WERI-Rb-1 (cell line): ENCODE data around the gene HNRNPH3.

ENCODE experiments used
- DNase-seq: peaks from one replicate; pipeline ENCODE4 v3.0.0-alpha.2; 2020
- H3K27ac ChIP-seq: fragments of 250-450 bp; sonication (Bioruptor Pico); 2 replicates; pipeline ENCODE4 v1.5.1; 2020; ENCODE audit warnings: mild to moderate bottlenecking, moderate library complexity
- H3K27me3 ChIP-seq: fragments of 250-450 bp; sonication (Bioruptor Pico); 2 replicates; pipeline ENCODE4 v1.5.1; 2021; ENCODE audit warnings: mild to moderate bottlenecking, low read depth, moderate library complexity; ENCODE audit not compliant: insufficient read depth, severe bottlenecking
- H3K36me3 ChIP-seq: fragments of 250-450 bp; sonication (Bioruptor Pico); 2 replicates; pipeline ENCODE4 v1.5.1; 2020; ENCODE audit warnings: mild to moderate bottlenecking, moderate library complexity
- H3K4me3 ChIP-seq: 2 replicates; pipeline ENCODE4 v1.5.1; 2011; ENCODE audit warnings: low read depth, mild to moderate bottlenecking, control low read depth, low read length
- H3K9me3 ChIP-seq: fragments of 250-450 bp; sonication (Bioruptor Pico); 2 replicates; pipeline ENCODE4 v1.5.1; 2021; ENCODE audit warnings: mild to moderate bottlenecking, moderate library complexity; ENCODE audit not compliant: severe bottlenecking
- TF ChIP-seq, protein P1 (sequence below): IDR thresholded peaks from 2 replicates; pipeline ENCODE4 v1.5.1; 2011; ENCODE audit warnings: low read depth, mild to moderate bottlenecking, control low read depth, inconsistent platforms, low read length

Gene HNRNPH3

DNA sequence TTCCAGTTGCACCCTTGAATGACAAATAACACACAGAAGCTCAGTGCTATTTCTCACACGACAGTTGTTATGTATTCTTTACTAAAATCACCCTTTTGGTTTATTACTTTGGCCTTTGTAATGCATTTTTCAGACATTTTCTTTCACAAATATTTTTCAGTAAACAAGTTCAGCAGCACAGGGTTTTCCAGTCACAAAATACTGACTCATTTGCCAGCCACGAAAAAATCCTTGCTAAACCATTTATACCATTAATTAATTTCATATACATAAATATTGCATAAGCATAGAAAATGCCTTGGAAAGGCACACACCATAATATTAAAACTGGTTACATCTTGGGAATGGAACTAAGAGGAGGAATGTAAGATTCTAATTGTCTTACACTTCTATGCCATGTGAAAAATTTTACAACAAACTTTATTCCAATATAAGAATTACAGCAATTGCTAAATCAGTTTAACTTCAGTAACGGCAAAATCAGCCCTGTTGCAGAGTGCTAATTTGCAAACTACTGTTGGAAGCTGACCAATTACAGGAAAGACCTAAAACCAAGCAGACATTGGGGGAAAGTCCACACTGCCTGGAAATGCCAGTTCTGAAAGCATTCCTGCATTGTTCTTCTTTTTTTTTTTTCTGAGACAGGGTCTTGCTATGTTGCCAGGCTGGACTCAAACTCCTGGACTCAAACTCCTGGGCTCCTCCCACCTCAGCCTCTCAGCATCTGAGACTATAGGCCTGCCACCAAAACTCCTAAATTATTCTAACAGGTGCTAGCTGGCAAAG, 32.4 kb downstream of the HNRNPH3 start:
- no peak overlapping the region for H3K27ac ChIP-seq
- DNase-seq, result no peak
- H3K27me3 ChIP-seq, result no peaks in the 10 kb centered on the region
- no peaks in the 10 kb centered on the region for H3K9me3 ChIP-seq
- peaks cover 40% of the 10 kb centered on the region for H3K36me3 ChIP-seq
- TF ChIP-seq, protein P1, sequence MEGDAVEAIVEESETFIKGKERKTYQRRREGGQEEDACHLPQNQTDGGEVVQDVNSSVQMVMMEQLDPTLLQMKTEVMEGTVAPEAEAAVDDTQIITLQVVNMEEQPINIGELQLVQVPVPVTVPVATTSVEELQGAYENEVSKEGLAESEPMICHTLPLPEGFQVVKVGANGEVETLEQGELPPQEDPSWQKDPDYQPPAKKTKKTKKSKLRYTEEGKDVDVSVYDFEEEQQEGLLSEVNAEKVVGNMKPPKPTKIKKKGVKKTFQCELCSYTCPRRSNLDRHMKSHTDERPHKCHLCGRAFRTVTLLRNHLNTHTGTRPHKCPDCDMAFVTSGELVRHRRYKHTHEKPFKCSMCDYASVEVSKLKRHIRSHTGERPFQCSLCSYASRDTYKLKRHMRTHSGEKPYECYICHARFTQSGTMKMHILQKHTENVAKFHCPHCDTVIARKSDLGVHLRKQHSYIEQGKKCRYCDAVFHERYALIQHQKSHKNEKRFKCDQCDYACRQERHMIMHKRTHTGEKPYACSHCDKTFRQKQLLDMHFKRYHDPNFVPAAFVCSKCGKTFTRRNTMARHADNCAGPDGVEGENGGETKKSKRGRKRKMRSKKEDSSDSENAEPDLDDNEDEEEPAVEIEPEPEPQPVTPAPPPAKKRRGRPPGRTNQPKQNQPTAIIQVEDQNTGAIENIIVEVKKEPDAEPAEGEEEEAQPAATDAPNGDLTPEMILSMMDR, result no peak
- H3K4me3 ChIP-seq, result no peak overlapping the region

DNA sequence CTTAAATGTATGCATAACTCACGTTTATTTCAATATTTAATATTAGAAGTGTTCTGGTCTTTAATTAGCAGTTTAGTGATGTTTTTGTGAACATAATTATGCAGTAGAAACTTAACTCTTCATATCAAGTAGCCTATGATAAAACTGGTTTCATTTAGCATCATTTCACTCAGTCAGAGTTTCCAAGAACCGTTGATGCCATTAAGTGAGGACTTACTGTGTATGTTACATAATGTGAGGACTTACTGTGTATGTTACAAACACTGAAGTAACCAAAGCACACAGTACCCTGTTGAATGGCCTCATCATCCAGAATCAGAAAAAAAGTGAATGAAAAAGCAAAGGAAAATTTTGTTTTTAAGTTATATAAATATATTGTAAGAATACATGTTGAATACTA, 33.7 kb downstream of the HNRNPH3 start:
- no peak for DNase-seq
- Histone ChIP-seq H3K4me3 (no peak overlapping the region), H3K27ac (no peak overlapping the region), H3K27me3 (no peaks in the 10 kb centered on the region), H3K36me3 (peaks cover 39% of the 10 kb centered on the region), H3K9me3 (no peaks in the 10 kb centered on the region)
- TF ChIP-seq, protein P1, result no peak

DNA sequence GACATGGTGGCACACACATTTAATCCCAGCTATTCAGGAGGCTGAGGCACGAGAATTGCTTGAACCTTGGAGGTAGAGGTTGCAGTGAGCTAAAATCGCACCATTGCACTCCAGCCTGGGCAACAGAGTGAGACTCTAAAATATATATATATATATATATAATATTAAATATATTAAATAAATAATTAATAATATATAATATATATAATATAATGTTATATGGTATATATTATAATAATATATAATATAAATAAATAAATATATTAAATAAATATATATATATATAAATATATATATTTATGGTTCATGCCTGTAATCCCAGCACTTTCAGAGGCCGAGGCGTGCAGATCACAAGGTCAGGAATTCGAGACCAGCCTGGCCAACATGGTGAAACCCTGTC, 34.7 kb downstream of the HNRNPH3 start:
- no peaks in the 10 kb centered on the region for H3K27me3 ChIP-seq
- H3K36me3 ChIP-seq, result peaks cover 32% of the 10 kb centered on the region
- H3K27ac ChIP-seq, result no peak overlapping the region
- H3K9me3 ChIP-seq, result no peaks in the 10 kb centered on the region
- no peak for DNase-seq
- H3K4me3 ChIP-seq, result no peak overlapping the region
- TF ChIP-seq, protein P1, result no peak

DNA sequence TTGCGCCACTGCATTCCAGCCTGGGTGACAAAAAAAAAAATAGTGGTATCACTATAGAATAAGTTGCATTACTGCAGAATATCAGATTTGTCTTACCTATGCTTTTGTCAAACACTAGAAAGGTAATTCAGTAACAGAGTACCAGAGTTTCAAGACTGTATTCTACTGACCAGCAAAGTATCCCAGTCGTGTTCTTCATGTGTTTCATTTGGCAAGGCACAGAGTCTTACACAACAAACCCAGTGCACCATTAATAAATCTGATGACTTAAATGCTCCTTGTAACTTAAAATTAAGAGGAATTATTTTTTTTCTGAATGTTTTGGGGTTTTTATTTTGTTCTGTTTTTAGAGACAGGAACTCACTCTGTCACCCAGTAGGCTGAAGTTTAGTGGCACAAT, 35.3 kb downstream of the HNRNPH3 start:
- TF ChIP-seq, protein P1, result no peak
- no peak overlapping the region for H3K4me3 ChIP-seq
- no peak for DNase-seq
- no peaks in the 10 kb centered on the region for H3K9me3 ChIP-seq
- no peak overlapping the region for H3K27ac ChIP-seq
- H3K27me3 ChIP-seq, result no peaks in the 10 kb centered on the region
- peaks cover 33% of the 10 kb centered on the region for H3K36me3 ChIP-seq

DNA sequence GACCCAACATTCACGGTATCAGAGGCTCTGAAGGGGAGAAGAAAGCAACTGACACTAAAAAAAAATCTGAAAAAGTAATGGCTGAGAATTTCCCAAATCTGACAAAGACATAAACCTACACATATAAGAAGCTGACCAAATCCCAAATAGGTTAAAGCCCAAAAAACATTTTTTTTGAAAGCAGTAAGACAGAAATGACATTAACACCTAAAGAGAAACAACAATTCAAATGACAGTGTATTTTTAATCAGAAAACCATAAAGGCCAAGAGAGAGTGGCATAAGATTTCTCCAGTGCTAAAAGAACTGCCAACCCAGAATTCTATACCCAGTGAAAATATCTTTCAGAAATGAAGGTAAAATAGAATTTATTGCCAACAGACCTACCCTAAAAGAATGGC, 39.7 kb downstream of the HNRNPH3 start:
- TF ChIP-seq, protein P1, result no peak
- H3K27ac ChIP-seq, result no peak overlapping the region
- no peaks in the 10 kb centered on the region for H3K27me3 ChIP-seq
- peaks cover 51% of the 10 kb centered on the region for H3K36me3 ChIP-seq
- DNase-seq, result no peak
- no peaks in the 10 kb centered on the region for H3K9me3 ChIP-seq
- no peak overlapping the region for H3K4me3 ChIP-seq

DNA sequence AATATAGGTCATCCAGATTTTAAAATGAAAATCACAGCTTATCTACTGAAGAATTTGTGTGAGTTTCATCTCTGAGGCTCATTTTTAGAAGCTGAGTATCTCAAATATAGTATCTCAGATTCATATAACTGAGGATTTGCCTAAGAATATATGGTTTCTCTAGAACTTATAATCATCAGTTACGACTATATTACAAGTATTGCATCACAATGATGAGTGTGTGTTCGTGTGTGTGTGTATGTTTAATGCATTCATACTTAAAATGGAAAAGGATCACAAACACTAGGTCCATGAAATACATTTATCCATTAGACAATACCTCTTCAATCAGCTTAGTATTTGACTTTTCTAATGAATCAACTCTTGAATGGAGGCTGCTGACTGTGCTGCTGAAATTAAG, 53.9 kb downstream of the HNRNPH3 start:
- TF ChIP-seq, protein P1, result no peak
- no peak for DNase-seq
- Histone ChIP-seq H3K36me3 (peaks cover 68% of the 10 kb centered on the region), H3K27me3 (no peaks in the 10 kb centered on the region), H3K4me3 (no peak overlapping the region), H3K9me3 (no peaks in the 10 kb centered on the region), H3K27ac (no peak overlapping the region)
